ENCODE data around the gene NCOR1.
"Not testable (repeated sequence)": the region's sequence is repeated elsewhere in the genome, so short reads cannot be mapped to it uniquely, and the experiment has no call there.

Gene NCOR1

GRCh38 chr17:16145319-16145890, 69.9 kb downstream of the NCOR1 start:
- not testable (repeated sequence) for DNase-seq

- no peak for DNase-seq
Measured at GRCh38 chr17:16141685-16142084, 73.6 kb downstream of the NCOR1 start.

- DNase-seq = no peak
Measured at GRCh38 chr17:16140854-16141253, 74.5 kb downstream of the NCOR1 start.

DNA sequence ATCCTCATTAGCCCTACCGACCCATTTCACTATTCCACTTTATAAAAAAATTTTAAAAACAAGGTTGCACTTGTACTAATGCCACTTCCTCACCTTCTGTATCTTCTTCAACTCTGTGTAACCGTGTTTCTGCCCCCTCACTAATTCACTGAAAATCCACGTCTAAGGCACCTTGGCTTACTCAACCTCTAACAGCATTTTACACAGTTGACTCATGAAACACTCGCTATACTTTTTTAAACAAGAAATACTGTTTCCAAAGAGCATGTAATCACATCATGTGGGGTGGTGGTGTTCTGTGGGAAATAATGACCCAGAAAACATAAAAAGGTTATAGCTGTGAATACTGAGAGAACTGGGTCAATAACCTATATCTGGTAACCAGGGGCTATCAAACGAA, 79.9 kb downstream of the NCOR1 start:
- DNase-seq = no peak

- no peak for DNase-seq
Measured at GRCh38 chr17:16131593-16131992, 83.7 kb downstream of the NCOR1 start.

- no peak for DNase-seq
Measured at GRCh38 chr17:16129441-16130205, 85.7 kb downstream of the NCOR1 start.

DNA sequence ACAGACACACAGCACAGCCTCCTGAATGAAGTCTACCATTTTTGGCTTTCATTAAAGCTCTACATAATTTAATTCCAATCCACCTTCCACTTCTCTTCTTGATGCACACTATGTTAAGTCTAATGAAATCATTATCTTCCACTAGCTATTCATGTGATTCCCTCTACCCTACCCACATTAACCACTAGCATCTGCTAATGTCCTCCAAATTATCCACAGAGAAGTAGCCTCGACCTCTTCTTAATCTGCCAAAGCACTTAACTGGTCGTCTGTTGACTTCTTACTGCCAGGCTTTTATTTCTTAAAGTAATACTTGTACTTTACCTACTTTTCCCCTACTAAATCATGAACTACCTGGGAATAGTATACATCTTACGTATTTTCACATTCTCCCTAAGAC, 91.8 kb downstream of the NCOR1 start:
- DNase-seq = no peak

DNA sequence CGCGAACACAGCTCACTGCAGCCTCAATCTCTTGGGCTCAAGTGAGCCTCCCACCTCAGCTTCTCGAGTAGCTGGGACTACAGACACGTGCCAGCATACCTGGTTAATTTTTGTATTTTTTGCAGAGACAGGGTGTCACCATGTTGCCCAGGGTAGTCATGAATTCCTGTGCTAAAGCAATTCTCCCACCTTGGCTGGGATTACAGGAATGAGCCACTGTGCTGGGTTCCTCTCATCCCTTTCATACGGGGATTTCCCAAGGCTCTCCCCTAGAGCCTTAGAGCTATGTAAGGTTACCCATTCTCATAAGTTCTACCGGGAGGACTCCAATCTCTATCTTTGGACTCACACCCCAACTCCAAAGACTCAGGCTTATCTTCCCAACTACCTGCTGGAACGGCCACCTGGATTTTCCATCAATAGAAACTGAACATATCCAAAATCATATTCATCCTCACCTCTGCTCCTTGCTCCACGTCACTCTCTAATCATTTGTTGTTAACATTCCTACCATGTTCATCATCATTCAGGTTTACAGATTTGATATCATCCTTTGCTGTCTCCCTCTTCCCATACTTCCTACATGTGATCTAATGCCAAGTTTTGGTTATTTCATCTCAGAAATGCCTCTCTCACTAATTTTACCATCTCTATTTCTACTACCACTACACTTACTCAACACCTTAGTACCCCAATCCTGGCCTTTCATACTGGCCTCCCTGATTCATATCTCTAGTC, 92.5 kb downstream of the NCOR1 start:
- DNase-seq = no peak

DNA sequence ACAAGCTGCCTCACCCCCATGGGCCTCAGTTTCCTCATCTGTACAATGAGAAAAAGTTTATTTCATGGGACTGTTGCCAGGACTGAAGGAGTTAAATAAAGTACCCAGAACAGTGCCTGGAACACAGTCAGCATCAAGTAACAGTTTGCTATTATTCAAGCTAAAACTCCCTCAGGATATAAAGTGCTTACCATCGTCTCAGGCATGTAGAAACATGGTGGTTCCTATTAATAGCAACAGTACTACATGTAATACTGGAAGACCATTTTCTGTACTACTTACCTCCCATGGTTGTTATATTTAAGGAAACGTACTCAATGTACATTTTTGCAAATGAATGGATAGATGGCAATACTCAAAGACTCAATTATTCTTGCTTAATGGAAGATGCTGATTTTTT, 93.4 kb downstream of the NCOR1 start:
- no peak for DNase-seq

- DNase-seq = no peak
Measured at GRCh38 chr17:16120937-16121336, 94.4 kb downstream of the NCOR1 start.

DNA sequence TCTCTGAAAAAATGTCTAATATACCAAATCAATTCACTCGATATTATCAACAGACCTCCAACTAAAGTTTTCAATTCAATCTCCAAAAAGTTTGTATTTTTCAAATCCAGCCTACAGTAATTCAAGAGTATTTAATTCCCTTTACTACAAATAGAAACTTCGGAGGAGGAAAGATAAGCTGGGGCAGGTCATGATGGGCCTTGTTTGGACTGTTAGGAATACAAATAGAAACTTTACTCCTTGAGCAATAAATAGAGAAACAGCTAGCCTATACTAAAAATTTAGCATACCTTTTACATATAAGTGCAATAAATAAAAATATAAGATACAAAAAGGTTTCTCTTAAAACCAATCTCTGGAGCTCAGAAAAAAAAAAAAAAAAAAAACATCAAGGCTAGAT, 98.2 kb downstream of the NCOR1 start:
- no peak for DNase-seq

DNA sequence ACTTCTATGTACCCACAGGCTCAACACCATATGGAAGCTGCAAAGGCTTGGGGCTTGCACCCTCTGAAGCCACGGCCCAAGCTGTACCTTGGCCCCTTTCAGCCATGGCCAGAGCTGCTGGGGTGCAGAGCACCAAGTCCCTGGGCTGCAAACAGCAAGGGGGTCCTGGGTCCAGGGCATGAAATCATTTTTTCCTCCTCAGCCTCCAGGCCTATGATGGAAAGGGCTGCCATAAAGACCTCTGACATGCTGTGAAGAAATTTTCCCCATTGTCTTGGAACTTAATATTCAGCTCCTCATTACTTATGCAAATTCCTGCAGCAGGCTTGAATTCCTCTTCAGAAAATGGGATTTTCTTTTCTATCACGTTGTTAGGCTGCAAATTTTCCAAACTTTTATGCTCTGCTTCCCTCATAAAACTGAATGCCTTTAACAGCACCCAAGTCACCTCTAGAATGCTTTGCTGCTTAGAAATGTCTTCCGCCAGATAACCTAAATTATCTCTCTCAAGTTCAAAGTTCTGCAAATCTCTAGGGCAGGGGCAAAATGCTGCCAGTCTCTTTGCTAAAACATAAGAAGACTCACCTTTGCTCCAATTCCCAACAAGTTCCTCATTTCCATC, 100.1 kb downstream of the NCOR1 start:
- not testable (repeated sequence) for DNase-seq

DNA sequence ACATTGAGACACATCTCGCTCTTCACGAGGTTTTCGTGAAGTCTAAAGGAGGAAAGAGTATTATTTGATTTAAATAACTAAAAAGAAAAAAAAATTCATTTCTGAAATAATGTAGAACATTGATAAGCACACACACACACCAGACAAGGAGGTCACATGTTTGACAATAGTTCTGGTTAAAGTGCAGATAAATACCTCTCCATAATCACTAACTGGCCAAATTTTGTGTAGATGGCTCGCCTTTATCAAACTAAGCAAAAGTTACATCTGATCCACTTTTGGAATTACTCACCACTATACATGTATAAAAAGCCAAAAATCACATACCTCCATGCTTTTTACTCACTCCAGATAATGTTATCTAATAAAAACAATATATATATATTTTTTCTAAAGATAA, 106.5 kb downstream of the NCOR1 start:
- no peak for DNase-seq

DNA sequence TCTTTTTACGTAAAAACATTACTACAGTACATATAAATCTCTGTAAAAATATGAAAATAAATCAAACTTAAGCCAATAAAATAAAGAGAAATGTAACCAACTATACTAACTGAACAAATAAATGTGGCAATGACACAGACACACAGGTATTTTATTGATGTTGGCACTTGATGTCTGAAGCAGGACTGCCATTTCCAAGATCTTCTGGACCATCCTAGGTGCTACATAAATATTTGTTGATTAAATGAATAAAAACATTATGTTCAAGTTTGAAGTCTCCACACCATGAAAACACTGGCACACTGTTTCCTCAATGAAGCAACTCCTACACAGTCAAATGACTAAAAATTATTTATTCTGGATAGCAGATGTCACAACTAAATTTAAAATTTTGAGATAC, 106.9 kb downstream of the NCOR1 start:
- DNase-seq = no peak

DNA sequence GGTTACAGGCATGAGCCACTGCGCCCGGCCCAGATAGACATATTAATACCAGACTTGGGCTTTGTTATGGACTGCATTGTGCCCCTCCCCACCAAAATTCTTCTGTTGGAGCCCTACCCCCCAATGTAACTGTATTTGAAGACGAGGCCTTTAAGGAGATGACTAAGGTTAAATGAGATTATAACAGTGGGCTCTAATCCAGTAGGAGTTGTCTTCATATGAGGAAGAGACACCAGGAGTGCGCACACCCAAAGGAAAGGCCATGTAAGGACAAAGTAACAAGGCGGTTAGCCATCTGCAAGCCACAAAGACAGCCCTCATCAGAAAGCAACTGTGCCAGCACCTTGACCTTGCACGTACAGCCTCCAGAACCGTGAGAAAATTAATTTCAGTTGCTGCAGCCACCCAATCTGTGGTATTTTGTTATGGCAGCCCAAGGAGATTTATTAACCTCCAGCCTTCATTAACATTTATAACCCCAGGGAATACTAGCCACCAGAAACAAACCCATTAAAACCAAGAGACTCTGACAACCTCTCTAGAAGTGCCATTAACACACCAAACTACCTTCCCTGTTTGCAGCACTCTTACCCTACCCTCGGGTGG, 108.1 kb downstream of the NCOR1 start:
- DNase-seq = no peak

DNA sequence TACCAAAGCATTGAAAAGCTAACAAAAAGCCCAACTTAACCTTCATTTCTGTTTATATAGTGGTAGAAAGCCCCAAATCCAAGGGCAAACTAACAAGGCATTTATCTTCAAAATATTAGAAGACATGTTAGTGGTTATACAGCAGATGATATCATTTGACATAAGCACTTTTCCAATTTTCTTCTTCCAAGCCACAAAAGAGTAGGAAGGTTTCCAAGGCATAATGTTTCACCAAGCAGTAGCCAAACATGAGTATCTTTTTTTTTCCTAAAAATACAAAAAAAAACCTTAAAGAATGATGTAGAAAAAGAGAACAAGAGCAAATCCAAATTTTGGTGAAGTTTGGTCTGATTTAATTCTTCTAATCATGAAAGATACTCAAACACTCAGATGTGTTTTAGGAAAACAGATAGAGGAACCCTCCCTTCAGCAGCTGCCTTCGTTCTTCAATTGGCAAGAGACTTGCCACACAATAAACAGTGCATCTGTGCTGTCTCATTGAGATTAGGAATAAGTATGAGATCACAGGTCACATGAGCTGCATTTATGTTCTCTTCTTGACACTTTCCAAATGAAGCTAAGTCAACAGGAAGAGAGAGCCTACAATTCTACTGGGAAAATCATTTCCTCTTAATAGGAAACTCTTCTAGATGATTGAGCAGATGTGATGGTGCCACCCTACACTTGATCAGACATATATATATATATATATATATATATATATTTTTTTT, 109.0 kb downstream of the NCOR1 start:
- no peak for DNase-seq

DNA sequence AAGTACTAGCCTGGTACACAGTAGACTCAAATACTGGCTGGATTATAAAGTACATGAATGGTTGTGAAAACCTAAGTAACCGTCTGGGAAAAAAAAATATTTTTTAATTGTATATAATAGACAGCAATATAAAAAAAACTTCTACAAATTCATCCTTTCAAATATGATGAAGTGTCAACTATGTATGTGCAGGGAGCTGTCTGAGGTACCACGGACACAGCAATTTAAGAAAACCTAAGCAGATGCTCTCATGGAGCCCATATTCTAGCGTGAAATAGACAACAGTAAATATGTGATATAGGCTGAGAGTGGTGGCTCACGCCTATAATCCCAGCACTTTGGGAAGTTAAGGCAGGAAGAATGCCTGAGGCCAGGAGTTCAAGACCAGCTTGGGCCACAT, 111.1 kb downstream of the NCOR1 start:
- DNase-seq = no peak

DNA sequence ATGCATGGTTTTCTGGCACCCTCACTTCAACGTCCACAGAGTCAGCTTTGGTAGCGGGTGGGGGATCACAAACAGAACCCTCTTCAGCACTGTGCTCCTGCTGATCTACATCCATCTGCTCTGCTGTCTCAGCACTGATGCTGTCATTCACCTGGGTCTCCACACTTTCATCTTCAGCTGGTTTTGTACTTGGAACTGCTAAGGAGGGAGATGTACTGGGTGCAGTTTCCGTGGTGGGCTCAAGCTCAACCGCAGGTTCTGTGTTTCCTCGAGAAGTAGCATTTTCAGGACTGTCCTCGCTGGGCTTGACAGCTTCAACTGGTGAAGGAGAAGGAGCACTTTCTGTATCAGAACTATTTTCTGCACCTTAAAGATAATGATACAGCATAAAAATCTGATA, 113.9 kb downstream of the NCOR1 start:
- no peak for DNase-seq

DNA sequence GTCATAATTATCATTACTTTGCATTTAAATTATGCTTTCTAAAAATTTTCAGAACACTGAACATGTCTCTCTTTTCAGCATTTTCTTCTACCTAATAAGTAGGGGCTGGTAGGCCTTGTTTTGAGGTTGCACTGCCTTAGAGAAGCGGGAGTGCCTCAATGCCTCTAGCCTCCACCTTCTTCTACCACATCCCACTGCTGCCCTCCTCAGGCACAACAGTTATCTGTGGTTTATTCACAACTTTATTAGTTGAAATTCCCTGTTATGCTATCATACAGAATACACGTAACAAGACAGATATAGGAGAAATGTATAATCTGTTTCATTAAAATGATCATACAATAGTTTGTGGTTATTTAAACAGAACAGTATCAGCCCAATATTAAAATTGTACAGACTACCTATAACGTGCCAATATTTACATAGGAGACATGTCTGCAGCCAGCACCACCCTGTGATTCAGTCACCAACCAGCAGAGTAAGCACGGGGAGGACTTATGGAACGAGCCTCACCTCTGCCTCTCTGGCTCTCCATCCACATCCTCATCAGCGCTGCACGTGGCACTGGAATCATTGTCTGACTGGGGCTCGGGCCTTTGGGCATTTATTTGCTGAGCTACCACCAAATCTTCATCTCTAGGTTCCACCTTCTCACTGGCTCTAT, 114.5 kb downstream of the NCOR1 start:
- no peak for DNase-seq

- no peak for DNase-seq
Measured at GRCh38 chr17:16091773-16092172, 123.6 kb downstream of the NCOR1 start.

- DNase-seq = no peak
Measured at GRCh38 chr17:16086957-16087356, 128.4 kb downstream of the NCOR1 start.

All from effector CD8-positive, alpha-beta T cell (primary cell).